MG63 (cell line): ENCODE data around the gene RAB44. TPM values are rescaled to one million over a fixed set of nuclear protein-coding genes. Genes with fewer than 3 reads are reported as not detected.
"Not testable (repeated sequence)": the region's sequence is repeated elsewhere in the genome, so short reads cannot be mapped to it uniquely, and the experiment has no call there.

Source experiments
- DNase-seq: peaks from one replicate; pipeline ENCODE4 v3.0.0-alpha.2; 2020
- H3K27me3 ChIP-seq: fragments of 250-450 bp; sonication (Bioruptor Pico); 2 replicates; pipeline ENCODE4 v1.5.1; 2020; ENCODE audit warnings: mild to moderate bottlenecking, moderate library complexity
- H3K36me3 ChIP-seq: fragments of 250-450 bp; sonication (Bioruptor Pico); 2 replicates; pipeline ENCODE4 v1.5.1; 2020; ENCODE audit warnings: mild to moderate bottlenecking, moderate library complexity
- H3K4me3 ChIP-seq: fragments of 250-450 bp; sonication (Bioruptor Pico); 2 replicates; pipeline ENCODE4 v1.5.1; 2020; ENCODE audit warnings: mild to moderate bottlenecking, moderate library complexity
- H3K9me3 ChIP-seq: fragments of 250-450 bp; sonication (Bioruptor Pico); 2 replicates; pipeline ENCODE4 v1.5.1; 2020; ENCODE audit warnings: mild to moderate bottlenecking, moderate library complexity
- total RNA-seq: library from RNA; depleted of rRNA; stranded (reverse); fragments of >200 nt; shearing (Covaris generic); gene quantifications from 2 replicates; pipeline ENCODE4 v1.2.3, GENCODE V29; 2014; ENCODE audit warnings: low replicate concordance; rRNA removed

The RAB44 gene
- not detected in 2 replicates for total RNA-seq

- Histone ChIP-seq H3K4me3 (no peak within 1 kb of the TSS), H3K36me3 (no peaks in the 10 kb centered on the region), H3K27me3 (no peaks in the 10 kb centered on the region), H3K9me3 (peaks cover 2% of the 10 kb centered on the region; the same call in 1 of the 2 replicates)
- DNase-seq, result no peak
These were observed at the start of gene RAB44 for GRCh38 chr6:36697481-36697903. TSS of gene RAB44 (plus strand) at chr6:36697826. CDS start at chr6:36704236, 6,410 bp downstream.

GRCh38 chr6:36649086-36649485 lies 48.5 kb upstream of the RAB44 start:
- DNase-seq, result no peak
- no peaks in the 10 kb centered on the region for H3K36me3 ChIP-seq
- H3K27me3 ChIP-seq, result no peaks in the 10 kb centered on the region
- no peaks in the 10 kb centered on the region for H3K9me3 ChIP-seq
- no peak overlapping the region for H3K4me3 ChIP-seq

GRCh38 chr6:36649701-36650484 lies 47.7 kb upstream of the RAB44 start:
- peak; percentile 41 for DNase-seq
- no peaks in the 10 kb centered on the region for H3K36me3 ChIP-seq
- H3K9me3 ChIP-seq, result no peaks in the 10 kb centered on the region
- no peak overlapping the region for H3K4me3 ChIP-seq
- no peaks in the 10 kb centered on the region for H3K27me3 ChIP-seq

- Histone ChIP-seq H3K27me3 (no peaks in the 10 kb centered on the region), H3K9me3 (no peaks in the 10 kb centered on the region), H3K36me3 (no peaks in the 10 kb centered on the region), H3K4me3 (no peak overlapping the region)
- no peak for DNase-seq
These were observed 46.7 kb upstream of the RAB44 start for GRCh38 chr6:36650848-36651478.

GRCh38 chr6:36651659-36652379 lies 45.8 kb upstream of the RAB44 start:
- no peaks in the 10 kb centered on the region for H3K27me3 ChIP-seq
- no peak overlapping the region for H3K4me3 ChIP-seq
- DNase-seq, result no peak
- H3K36me3 ChIP-seq, result no peaks in the 10 kb centered on the region
- H3K9me3 ChIP-seq, result no peaks in the 10 kb centered on the region

GRCh38 chr6:36654469-36654868 lies 43.2 kb upstream of the RAB44 start:
- not testable (repeated sequence) for H3K9me3 ChIP-seq, H3K4me3 ChIP-seq, H3K27me3 ChIP-seq, H3K36me3 ChIP-seq, DNase-seq

GRCh38 chr6:36655085-36655724 lies 42.4 kb upstream of the RAB44 start:
- no peak for DNase-seq

GRCh38 chr6:36656441-36656840 lies 41.2 kb upstream of the RAB44 start:
- no peak for DNase-seq
- Histone ChIP-seq H3K4me3 (no peak overlapping the region), H3K9me3 (no peaks in the 10 kb centered on the region), H3K36me3 (no peaks in the 10 kb centered on the region), H3K27me3 (no peaks in the 10 kb centered on the region)

More at GRCh38 chr6:36655085-36655724, 42.4 kb upstream of the RAB44 start:
- no peak overlapping the region for H3K4me3 ChIP-seq
- no peaks in the 10 kb centered on the region for H3K27me3 ChIP-seq
- H3K36me3 ChIP-seq, result no peaks in the 10 kb centered on the region
- H3K9me3 ChIP-seq, result no peaks in the 10 kb centered on the region

- no peak for DNase-seq
These were observed 40.4 kb upstream of the RAB44 start for GRCh38 chr6:36657271-36657670.

GRCh38 chr6:36657942-36658544 lies 39.6 kb upstream of the RAB44 start:
- H3K4me3 ChIP-seq, result no peak overlapping the region
- H3K27me3 ChIP-seq, result no peaks in the 10 kb centered on the region
- no peaks in the 10 kb centered on the region for H3K36me3 ChIP-seq
- no peaks in the 10 kb centered on the region for H3K9me3 ChIP-seq
- DNase-seq, result no peak

More at GRCh38 chr6:36657271-36657670, 40.4 kb upstream of the RAB44 start:
- Histone ChIP-seq H3K36me3 (no peaks in the 10 kb centered on the region), H3K4me3 (no peak overlapping the region), H3K27me3 (no peaks in the 10 kb centered on the region), H3K9me3 (no peaks in the 10 kb centered on the region)

GRCh38 chr6:36659271-36659670 lies 38.4 kb upstream of the RAB44 start:
- Histone ChIP-seq H3K36me3 (no peaks in the 10 kb centered on the region), H3K9me3 (no peaks in the 10 kb centered on the region), H3K27me3 (no peaks in the 10 kb centered on the region), H3K4me3 (no peak overlapping the region)
- peak; percentile 76 for DNase-seq

- no peak for DNase-seq
- Histone ChIP-seq H3K9me3 (no peaks in the 10 kb centered on the region), H3K4me3 (no peak overlapping the region), H3K36me3 (no peaks in the 10 kb centered on the region), H3K27me3 (no peaks in the 10 kb centered on the region)
These were observed 36.7 kb upstream of the RAB44 start for GRCh38 chr6:36660771-36661471.

- H3K36me3 ChIP-seq, result no peaks in the 10 kb centered on the region
- H3K4me3 ChIP-seq, result no peak overlapping the region
- no peak for DNase-seq
- no peaks in the 10 kb centered on the region for H3K9me3 ChIP-seq
- H3K27me3 ChIP-seq, result no peaks in the 10 kb centered on the region
These were observed 35.2 kb upstream of the RAB44 start for GRCh38 chr6:36662380-36662779.

- Histone ChIP-seq H3K4me3 (no peak overlapping the region), H3K36me3 (no peaks in the 10 kb centered on the region), H3K27me3 (no peaks in the 10 kb centered on the region), H3K9me3 (no peaks in the 10 kb centered on the region)
- no peak for DNase-seq
These were observed 34.8 kb upstream of the RAB44 start for GRCh38 chr6:36662827-36663256.

GRCh38 chr6:36663504-36664446 lies 33.9 kb upstream of the RAB44 start:
- Histone ChIP-seq H3K4me3 (no peak overlapping the region), H3K9me3 (no peaks in the 10 kb centered on the region), H3K36me3 (no peaks in the 10 kb centered on the region), H3K27me3 (no peaks in the 10 kb centered on the region)
- no peak for DNase-seq
